ENCODE results near the gene DPF3. TPM values are rescaled to one million over a fixed set of nuclear protein-coding genes. Genes with fewer than 3 reads are reported as not detected.

The DPF3 gene
- total RNA-seq, 3 donors from 2014 or later, result 9.3 to 21.9 (median 10.9) TPM

DNA sequence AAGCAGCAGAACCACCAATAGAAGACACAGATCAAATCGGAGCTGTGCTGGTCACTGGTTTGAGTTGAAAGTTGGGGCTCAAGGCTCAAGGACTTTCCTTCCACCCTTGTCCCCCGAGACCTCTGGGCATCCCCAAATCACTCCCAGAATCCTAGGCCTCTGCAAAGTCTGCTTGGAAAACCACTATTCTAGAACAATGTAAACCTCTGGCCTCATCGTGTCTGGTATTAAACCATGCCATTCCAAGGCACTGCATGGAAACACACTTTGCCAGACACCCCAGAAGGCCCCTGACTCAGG, 288.0 kb downstream of the DPF3 start:
- DNase-seq (no peak), ATAC-seq (no peak)
- Histone ChIP-seq H3K4me3 (no peak overlapping the region), H3K36me3 (ENCODE audit: low read depth) (no peaks in the 10 kb centered on the region), H3K4me1 (ENCODE audit: low read depth) (no peaks in the 10 kb centered on the region), H3K9me3 (no peaks in the 10 kb centered on the region)
- TF ChIP-seq, protein P1, sequence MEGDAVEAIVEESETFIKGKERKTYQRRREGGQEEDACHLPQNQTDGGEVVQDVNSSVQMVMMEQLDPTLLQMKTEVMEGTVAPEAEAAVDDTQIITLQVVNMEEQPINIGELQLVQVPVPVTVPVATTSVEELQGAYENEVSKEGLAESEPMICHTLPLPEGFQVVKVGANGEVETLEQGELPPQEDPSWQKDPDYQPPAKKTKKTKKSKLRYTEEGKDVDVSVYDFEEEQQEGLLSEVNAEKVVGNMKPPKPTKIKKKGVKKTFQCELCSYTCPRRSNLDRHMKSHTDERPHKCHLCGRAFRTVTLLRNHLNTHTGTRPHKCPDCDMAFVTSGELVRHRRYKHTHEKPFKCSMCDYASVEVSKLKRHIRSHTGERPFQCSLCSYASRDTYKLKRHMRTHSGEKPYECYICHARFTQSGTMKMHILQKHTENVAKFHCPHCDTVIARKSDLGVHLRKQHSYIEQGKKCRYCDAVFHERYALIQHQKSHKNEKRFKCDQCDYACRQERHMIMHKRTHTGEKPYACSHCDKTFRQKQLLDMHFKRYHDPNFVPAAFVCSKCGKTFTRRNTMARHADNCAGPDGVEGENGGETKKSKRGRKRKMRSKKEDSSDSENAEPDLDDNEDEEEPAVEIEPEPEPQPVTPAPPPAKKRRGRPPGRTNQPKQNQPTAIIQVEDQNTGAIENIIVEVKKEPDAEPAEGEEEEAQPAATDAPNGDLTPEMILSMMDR (IDR thresholded peaks at IDR 0.05), result no peak
- intact Hi-C loops (cut with DNase I, micrococcal nuclease), result no loop called here

DNA sequence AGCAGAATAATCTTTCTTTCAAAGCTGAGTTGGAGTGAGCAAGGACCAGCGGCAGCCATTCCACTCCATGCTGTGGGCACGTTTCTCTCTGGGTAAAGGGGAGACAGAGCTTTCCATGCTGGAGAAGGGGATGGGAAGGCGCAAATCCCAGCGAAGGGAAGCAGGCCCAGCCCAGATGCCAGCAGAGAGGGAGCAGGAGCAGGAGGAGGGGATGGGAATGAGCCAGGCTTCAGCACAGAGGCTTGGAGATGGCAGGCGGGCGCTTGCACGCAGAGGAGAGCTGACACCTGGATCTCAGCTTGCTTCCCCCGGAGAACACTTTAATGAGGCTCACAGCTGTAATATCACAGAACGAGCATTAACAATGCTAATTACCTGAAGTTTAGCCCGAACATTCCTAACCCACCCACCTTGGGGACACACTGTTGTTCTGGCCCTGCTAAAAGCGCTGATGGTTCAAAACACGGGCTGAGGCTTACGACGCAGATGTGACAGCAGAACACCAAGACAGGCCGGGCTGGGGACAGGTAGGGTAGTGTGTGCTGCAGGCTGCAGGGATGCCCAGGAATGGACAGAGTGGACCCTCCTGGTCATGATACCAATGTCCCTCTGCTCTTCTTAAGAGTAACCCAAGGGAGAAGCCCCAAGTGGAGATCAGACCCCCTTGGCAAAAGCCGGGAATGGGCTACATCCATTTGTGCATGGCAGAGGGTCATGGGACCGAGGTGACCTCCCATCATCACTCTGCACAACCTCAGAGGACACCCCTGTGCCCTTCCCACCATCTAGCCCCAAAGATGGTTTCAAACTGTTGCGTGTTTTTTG, 288.6 kb downstream of the DPF3 start:
- ATAC-seq (no peak), DNase-seq (no peak)
- Histone ChIP-seq H3K4me3 (no peak overlapping the region), H3K36me3 (ENCODE audit: low read depth) (no peaks in the 10 kb centered on the region), H3K9me3 (no peaks in the 10 kb centered on the region), H3K4me1 (ENCODE audit: low read depth) (no peaks in the 10 kb centered on the region)
- TF ChIP-seq, protein P1 (IDR thresholded peaks at IDR 0.05), result no peak
- intact Hi-C loops (cut with DNase I, micrococcal nuclease), result no loop called here

DNA sequence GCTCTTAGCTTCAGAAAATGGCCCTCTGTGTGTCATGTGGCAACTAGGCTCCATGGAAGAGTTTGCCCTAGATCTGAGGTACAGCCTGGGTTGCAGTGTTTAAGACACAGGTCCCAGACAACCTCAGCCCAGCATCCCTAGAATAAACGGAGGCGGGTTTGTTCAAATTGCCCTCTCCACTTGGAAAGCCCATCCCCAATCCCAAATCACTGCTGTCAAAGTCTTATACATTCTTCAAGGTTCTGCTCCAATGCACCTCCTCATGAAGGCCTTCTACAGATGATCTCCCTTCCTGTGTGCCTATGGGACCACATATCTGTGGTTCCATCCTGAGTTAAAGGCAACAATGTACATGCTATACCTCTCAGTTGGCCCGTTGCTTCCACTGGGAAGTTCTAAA, 289.8 kb downstream of the DPF3 start:
- Histone ChIP-seq H3K9me3 (no peaks in the 10 kb centered on the region), H3K4me3 (no peak overlapping the region), H3K4me1 (ENCODE audit: low read depth) (no peaks in the 10 kb centered on the region), H3K36me3 (ENCODE audit: low read depth) (no peaks in the 10 kb centered on the region)
- DNase-seq (no peak), ATAC-seq (no peak)
- TF ChIP-seq, protein P1 (IDR thresholded peaks at IDR 0.05), result no peak
- intact Hi-C loops (cut with DNase I, micrococcal nuclease), result no loop called here

DNA sequence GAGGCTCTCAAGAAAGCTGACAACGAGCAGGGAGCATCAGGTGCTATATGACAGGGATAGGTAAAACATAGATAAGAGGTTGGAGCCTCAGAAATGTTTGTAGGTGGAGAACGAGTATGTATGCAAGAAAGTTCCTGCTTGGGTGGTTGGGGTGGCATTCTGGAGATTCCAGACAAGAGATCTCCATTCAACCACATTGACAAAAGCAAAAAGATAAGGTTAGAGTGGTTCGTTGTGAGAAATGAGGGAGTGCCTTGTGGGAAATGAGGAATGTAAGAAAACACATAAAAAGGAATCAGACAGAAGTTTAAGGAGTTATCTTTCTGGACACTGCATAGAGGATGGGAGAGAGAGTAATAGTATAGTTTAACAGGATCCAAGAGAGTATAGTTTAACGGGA, 290.3 kb downstream of the DPF3 start:
- Histone ChIP-seq H3K36me3 (ENCODE audit: low read depth) (no peaks in the 10 kb centered on the region), H3K9me3 (no peaks in the 10 kb centered on the region), H3K4me3 (no peak overlapping the region), H3K4me1 (ENCODE audit: low read depth) (no peaks in the 10 kb centered on the region)
- DNase-seq (no peak), ATAC-seq (no peak)
- intact Hi-C loops (cut with DNase I, micrococcal nuclease), result no loop called here
- TF ChIP-seq, protein P1 (IDR thresholded peaks at IDR 0.05), result no peak

DNA sequence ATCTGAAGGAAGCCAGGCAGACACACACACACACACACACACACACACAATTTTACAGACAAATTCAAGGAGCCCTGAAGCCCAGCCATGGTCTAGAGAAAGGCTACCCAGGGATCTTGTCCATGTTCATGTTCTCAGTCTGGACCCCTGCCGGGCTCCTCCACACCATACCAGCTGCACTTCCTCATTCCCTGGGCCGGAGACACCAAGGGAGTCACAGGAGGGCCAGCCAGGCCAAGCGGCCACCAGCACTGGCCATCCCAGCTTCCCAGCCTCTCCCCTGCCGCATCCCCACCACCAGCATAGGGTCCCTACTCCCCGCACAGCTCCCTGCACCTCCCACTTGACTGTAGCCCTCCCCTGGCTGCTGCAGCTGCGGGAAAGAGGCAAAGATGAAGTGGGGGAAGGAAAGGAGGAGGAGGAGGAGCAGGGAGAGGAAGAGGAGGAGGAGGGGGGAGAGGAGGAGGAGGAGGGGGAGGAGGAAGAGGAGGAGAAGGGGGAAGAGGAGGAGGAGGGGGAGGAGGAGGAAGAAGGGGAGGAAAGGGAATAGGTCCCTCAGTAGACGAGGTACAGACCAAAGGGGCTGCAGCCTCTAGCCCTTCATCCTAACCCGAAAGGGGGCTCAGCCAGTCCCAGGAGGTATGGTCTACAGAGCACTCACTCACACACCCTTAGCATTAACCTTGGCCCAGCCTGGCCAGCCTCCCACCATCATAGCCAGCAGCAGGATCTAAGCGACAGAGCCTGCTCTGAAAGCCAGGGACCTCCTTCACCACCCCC, 293.2 kb downstream of the DPF3 start:
- TF ChIP-seq, protein P1 (IDR thresholded peaks at IDR 0.05), result no peak

More for the DNA sequence above, 293.2 kb downstream of the DPF3 start:
- ATAC-seq (no peak), DNase-seq (no peak)
- H3K4me1 ChIP-seq (ENCODE audit: low read depth), result no peaks in the 10 kb centered on the region
- H3K9me3 ChIP-seq, result no peaks in the 10 kb centered on the region
- intact Hi-C loops (cut with DNase I, micrococcal nuclease), result no loop called here
- no peak overlapping the region for H3K4me3 ChIP-seq
- no peaks in the 10 kb centered on the region for H3K36me3 ChIP-seq (ENCODE audit: low read depth)
